ENCODE measurements around the gene CCDC92. TPM values are rescaled to one million over a fixed set of nuclear protein-coding genes. Genes with fewer than 3 reads are reported as not detected.
A peak's percentile ranks its signal among the peaks of the same experiment; 100 is the strongest.
"Not testable (repeated sequence)": the region's sequence is repeated elsewhere in the genome, so short reads cannot be mapped to it uniquely, and the experiment has no call there.

CCDC92 gene
- total and polyA plus RNA-seq, 10 of the 15 experiments (the other 5 are each of a cell fraction or from before 2014, with no cell fraction given) = 0.53 to 11.8 (median 4.2) TPM

DNA sequence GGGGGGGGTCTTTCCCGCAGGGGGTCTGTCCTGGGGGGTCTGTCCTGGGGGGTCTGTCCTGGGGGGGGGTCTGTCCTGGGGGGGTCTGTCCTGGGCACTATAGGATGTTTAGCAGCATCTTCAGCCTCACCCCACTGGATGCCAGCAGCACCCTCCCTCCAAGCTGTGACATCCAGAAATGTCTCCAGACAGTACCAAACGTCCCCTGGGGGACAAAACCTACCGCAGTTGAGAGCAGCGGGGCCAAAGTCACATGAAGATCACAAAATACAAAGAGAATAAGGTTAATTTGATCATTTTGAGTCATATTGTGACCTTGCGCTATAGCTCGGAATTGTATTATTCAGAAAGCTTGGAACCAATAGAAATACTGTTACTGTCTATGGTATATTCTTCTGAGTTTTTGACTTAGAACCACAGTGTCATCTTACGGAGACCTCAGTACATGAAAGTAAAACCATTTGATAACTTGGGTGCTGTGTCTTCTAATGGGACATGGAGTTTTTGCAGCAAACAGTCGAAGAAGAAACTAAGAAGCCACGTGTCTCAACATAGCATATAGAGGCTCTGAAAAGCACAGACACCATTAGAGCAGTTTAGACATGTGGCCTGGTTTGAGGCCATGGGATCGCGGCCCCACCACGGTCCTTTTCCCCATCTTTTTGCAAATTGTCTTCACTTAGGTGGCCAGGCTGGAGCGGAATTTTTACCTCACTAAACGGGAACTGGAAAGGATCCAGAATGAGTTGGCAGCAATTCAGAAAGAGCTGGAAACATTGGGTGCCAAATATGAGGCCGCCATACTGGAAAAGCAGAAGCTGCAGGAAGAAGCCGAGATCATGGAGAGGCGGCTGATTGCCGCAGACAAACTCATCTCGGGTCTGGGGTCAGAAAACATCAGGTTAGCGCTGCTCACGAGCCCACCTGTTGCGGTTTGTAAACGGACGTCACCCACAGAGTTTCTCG is 59.9 kb downstream of the CCDC92 start:
- FAIRE-seq (no peak), ATAC-seq (peak; percentile 32), DNase-seq (ENCODE audit: low read depth, low spot score) (no peak)
- no peaks in the 10 kb centered on the region for H4K20me1 ChIP-seq (ENCODE audit: control insufficient read depth, insufficient read depth)
- BruUV-seq (replicated peaks) = no TSS peak
- no peaks in the 10 kb centered on the region for H3K9me3 ChIP-seq (replicated peaks; ENCODE audit: control insufficient read depth, insufficient read depth, low read length)
- no peak overlapping the region for H3K27ac ChIP-seq (ENCODE audit: control insufficient read depth, insufficient read depth)
- no peak overlapping the region for H3K4me2 ChIP-seq (ENCODE audit: control insufficient read depth, insufficient read depth)
- H3K27me3 ChIP-seq (replicated peaks in 1 of 2; ENCODE audit: control insufficient read depth in 2 of 2, insufficient read depth in 2 of 2, low read length in 1 of 2) = no peaks in the 10 kb centered on the region; a peak in 1 of 4 replicates
- H2AFZ ChIP-seq (ENCODE audit: control insufficient read depth, low read depth, low read length) = no peak overlapping the region
- RAD21 ChIA-PET (ENCODE audit: unreplicated experiment) = no interaction called here
- in situ Hi-C loops (cut with MboI) = no loop called here
- SMC1A ChIA-PET (ENCODE audit: uncharacterized antibody, unreplicated experiment) = interaction anchor here (0.8 kb wide), 1 partner anchor 25 kb away, joined by 3 read pairs; no protein-coding TSS in a partner anchor
- POLR2A ChIA-PET = interaction anchor here (0.8 kb wide), 1 partner anchor 74 kb away, joined by 3 read pairs; no protein-coding TSS in a partner anchor
- H3K9ac ChIP-seq (ENCODE audit: control insufficient read depth, insufficient read depth, low read length) = no peak overlapping the region
- 65% methylated on average over 24 of the region's 25 CpGs for WGBS (ENCODE audit: insufficient coverage, insufficient replicate concordance, low lambda C conversion rate, missing lambda C conversion rate)
- no peaks in the 10 kb centered on the region for H3K4me1 ChIP-seq (ENCODE audit: control insufficient read depth, insufficient read depth, low read length)
- no peak overlapping the region for H3K4me3 ChIP-seq
- TF ChIP-seq GABPA (IDR thresholded peaks at IDR 0.05; ENCODE audit: low read depth) = no peak
- TF ChIP-seq BHLHE40 (IDR thresholded peaks at IDR 0.05; ENCODE audit: borderline replicate concordance in 1 of 2, low read depth in 2 of 2, low read length in 1 of 2) = no peak
- no peaks in the 10 kb centered on the region for H3K79me2 ChIP-seq (ENCODE audit: control insufficient read depth, insufficient read depth, low read length)
- intact Hi-C loops (cut with micrococcal nuclease; ENCODE audit: unreplicated experiment) = no loop called here
- CTCF ChIA-PET = interaction anchor here (0.5 to 1.5 kb wide), 2 partner anchors 7 to 25 kb away, joined by 3 read pairs; no protein-coding TSS in a partner anchor
- H3K36me3 ChIP-seq (ENCODE audit: control insufficient read depth in 2 of 2, insufficient read depth in 2 of 2, low read length in 1 of 2) = no peaks in the 10 kb centered on the region

DNA sequence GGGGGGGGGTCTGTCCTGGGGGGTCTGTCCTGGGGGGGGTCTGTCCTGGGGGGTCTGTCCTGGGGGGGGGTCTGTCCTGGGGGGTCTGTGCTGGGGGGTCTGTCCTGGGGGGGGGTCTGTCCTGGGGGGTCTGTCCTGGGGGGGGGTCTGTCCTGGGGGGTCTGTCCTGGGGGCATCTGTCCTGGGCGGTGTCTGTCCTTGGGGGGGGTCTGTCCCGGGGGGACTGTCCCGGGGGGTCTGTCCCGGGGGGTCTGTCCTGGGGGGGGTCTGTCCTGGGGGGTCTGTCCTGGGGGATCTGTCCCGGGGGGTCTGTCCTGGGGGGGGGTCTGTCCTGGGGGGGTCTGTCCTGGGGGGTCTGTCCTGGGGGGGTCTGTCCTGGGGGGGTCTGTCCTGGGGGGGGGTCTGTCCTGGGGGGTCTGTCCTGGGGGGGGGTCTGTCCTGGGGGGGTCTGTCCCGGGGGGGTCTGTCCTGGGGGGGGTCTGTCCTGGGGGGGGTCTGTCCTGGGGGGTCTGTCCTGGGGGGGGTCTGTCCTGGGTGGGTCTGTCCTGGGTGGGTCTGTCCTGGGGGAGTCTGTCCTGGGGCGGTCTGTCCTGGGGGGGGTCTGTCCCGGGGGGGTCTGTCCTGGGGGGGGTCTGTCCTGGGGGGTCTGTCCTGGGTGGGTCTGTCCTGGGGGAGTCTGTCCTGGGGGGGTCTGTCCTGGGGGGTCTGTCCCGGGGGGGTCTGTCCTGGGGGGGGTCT is 60.8 kb downstream of the CCDC92 start:
- H3K27me3 ChIP-seq (replicated peaks in 1 of 2; ENCODE audit: control insufficient read depth in 2 of 2, insufficient read depth in 2 of 2, low read length in 1 of 2); in situ Hi-C loops (cut with MboI); DNase-seq (ENCODE audit: low read depth, low spot score); BruUV-seq (replicated peaks); H4K20me1 ChIP-seq (ENCODE audit: control insufficient read depth, insufficient read depth); SMC1A ChIA-PET (ENCODE audit: uncharacterized antibody, unreplicated experiment); H3K36me3 ChIP-seq (ENCODE audit: control insufficient read depth in 2 of 2, insufficient read depth in 2 of 2, low read length in 1 of 2); POLR2A ChIA-PET; H2AFZ ChIP-seq (ENCODE audit: control insufficient read depth, low read depth, low read length); intact Hi-C loops (cut with micrococcal nuclease; ENCODE audit: unreplicated experiment); H3K4me1 ChIP-seq (ENCODE audit: control insufficient read depth, insufficient read depth, low read length); ATAC-seq; H3K4me3 ChIP-seq; H3K9ac ChIP-seq (ENCODE audit: control insufficient read depth, insufficient read depth, low read length); H3K4me2 ChIP-seq (ENCODE audit: control insufficient read depth, insufficient read depth); RAD21 ChIA-PET (ENCODE audit: unreplicated experiment); H3K79me2 ChIP-seq (ENCODE audit: control insufficient read depth, insufficient read depth, low read length); FAIRE-seq; H3K9me3 ChIP-seq (replicated peaks; ENCODE audit: control insufficient read depth, insufficient read depth, low read length); H3K27ac ChIP-seq (ENCODE audit: control insufficient read depth, insufficient read depth): not testable (repeated sequence)
- CTCF ChIA-PET = interaction anchor here (0.5 kb wide), 1 partner anchor 25 kb away, joined by 3 read pairs; no protein-coding TSS in a partner anchor
- 83% methylated on average over 2 of the region's 9 CpGs for WGBS (ENCODE audit: insufficient coverage, insufficient replicate concordance, low lambda C conversion rate, missing lambda C conversion rate)

All from GM12878 (cell line).